HCT116 (cell line): ENCODE data around the gene RNF8. TPM values are rescaled to one million over a fixed set of nuclear protein-coding genes. Genes with fewer than 3 reads are reported as not detected.
A peak's percentile ranks its signal among the peaks of the same experiment; 100 is the strongest.

Experiments
- ATAC-seq: fragments of 200-7000 bp; cut with Tn5 transposase; 2 replicates; pipeline ENCODE4 v1.9.1; 2020; ENCODE audit warnings: mild to moderate bottlenecking, moderate library complexity
- BruUV-seq: library from RNA; stranded (reverse); fragments of 400-500 nt; replicated peaks from 2 replicates; lab custom pipeline; 2021; lab: Mats Ljungman, UMichigan
- CTCF ChIA-PET: fragments of 300-600 bp; sonication (Branson Sonifier 250); formaldehyde crosslinking; loops from one replicate; lab custom pipeline; 2021; ENCODE audit warnings: antibody characterized with exemption; lab: Charles Lee
- POLR2A ChIA-PET: fragments of 300-600, 350-600 bp; sonication (Branson Sonifier 250); formaldehyde crosslinking; loops from one replicate; lab custom pipeline; 2021; ENCODE audit warnings: antibody characterized with exemption; lab: Charles Lee
- RAD21 ChIA-PET, 2 experiments: fragments of 300-600 bp; sonication (Branson Sonifier 250); formaldehyde crosslinking; loops; one replicate each; lab custom pipeline; 2023; ENCODE audit warnings: low total read pairs in 2 of 2; ENCODE audit not compliant: uncharacterized antibody in 2 of 2, unreplicated experiment in 2 of 2, low non-redundant PET in 1 of 2; lab: Charles Lee
- DNase-seq: peaks from one replicate; pipeline ENCODE4 v3.0.0-alpha.2; 2010; ENCODE audit warnings: low read depth, low spot score
- H2AFZ ChIP-seq: fragments of 200-600 bp; shearing (Covaris generic), sonication (generic); 2 replicates; pipeline ENCODE4 v1.6.1; 2017; ENCODE audit warnings: low read depth, mixed run types, mixed read lengths, antibody characterized with exemption, low read length; ENCODE audit not compliant: poor library complexity, severe bottlenecking
- H3K27ac ChIP-seq: 2 replicates; pipeline ENCODE4 v1.5.1; 2012; ENCODE audit warnings: low read depth, low read length
- H3K27me3 ChIP-seq: fragments of 200-600 bp; sonication (generic); 2 replicates; pipeline ENCODE4 v1.6.1; 2016; ENCODE audit warnings: mixed run types, low read length, mixed read lengths; ENCODE audit not compliant: insufficient read depth
- H3K36me3 ChIP-seq, 2 experiments: fragments of 200-500 bp in 1 of 2; fragments of 200-600 bp in 1 of 2; sonication (Bioruptor generic) in 1 of 2; sonication (generic) in 1 of 2; 2 replicates each; pipeline versions ENCODE4 v1.5.1 to v1.6.1; 2014 to 2016; ENCODE audit warnings: low read length in 2 of 2, inconsistent platforms in 1 of 2, mixed read lengths in 1 of 2, mixed run types in 1 of 2; ENCODE audit not compliant: insufficient read depth in 2 of 2, control insufficient read depth in 1 of 2
- H3K4me1 ChIP-seq, 2 experiments: fragments of 200-600 bp in 1 of 2; sonication (generic) in 1 of 2; 2 replicates each; pipeline versions ENCODE4 v1.5.1 to v1.6.1; 2012 to 2017; ENCODE audit warnings: low read length in 2 of 2, inconsistent platforms in 1 of 2, mild to moderate bottlenecking in 1 of 2, mixed read lengths in 1 of 2, mixed run types in 1 of 2, moderate library complexity in 1 of 2; ENCODE audit not compliant: insufficient read depth in 2 of 2, control insufficient read depth in 1 of 2
- H3K4me2 ChIP-seq: fragments of 200-600 bp; sonication (generic); 2 replicates; pipeline ENCODE4 v1.6.1; 2017; ENCODE audit warnings: mixed run types, low read length, mixed read lengths
- H3K4me3 ChIP-seq, 2 experiments: fragments of 200-600 bp in 1 of 2; sonication (generic) in 1 of 2; replicated peaks in 1 of 2; 2 replicates each; pipeline ENCODE4 v1.5.1; 2011 to 2016; ENCODE audit warnings: low read length in 2 of 2, control low read depth in 1 of 2, low read depth in 1 of 2, mild to moderate bottlenecking in 1 of 2, mixed read lengths in 1 of 2, mixed run types in 1 of 2
- H3K79me2 ChIP-seq: fragments of 200-600 bp; sonication (generic); 2 replicates; pipeline ENCODE4 v1.6.1; 2017; ENCODE audit warnings: mild to moderate bottlenecking, mixed run types, low read length, moderate library complexity, mixed read lengths; ENCODE audit not compliant: insufficient read depth
- H3K9ac ChIP-seq: fragments of 200-600 bp; sonication (generic); 2 replicates; pipeline ENCODE4 v1.6.1; 2016; ENCODE audit warnings: low read length, mixed read lengths
- H3K9me2 ChIP-seq: fragments of 200-600 bp; sonication (generic), shearing (Covaris generic); 2 replicates; pipeline ENCODE4 v1.6.1; 2017; ENCODE audit warnings: mixed run types, mild to moderate bottlenecking, moderate library complexity; ENCODE audit not compliant: insufficient read depth
- H3K9me3 ChIP-seq, 2 experiments: fragments of 200-500 bp in 1 of 2; fragments of 200-600 bp in 1 of 2; sonication (Bioruptor generic) in 1 of 2; sonication (generic) in 1 of 2; 2 replicates each; pipeline ENCODE4 v1.6.1; 2014 to 2017; ENCODE audit warnings: low read length in 2 of 2, mixed read lengths in 2 of 2, inconsistent platforms in 1 of 2, low read depth in 1 of 2, mild to moderate bottlenecking in 1 of 2, mixed run types in 1 of 2, moderate library complexity in 1 of 2; ENCODE audit not compliant: control insufficient read depth in 1 of 2, insufficient read depth in 1 of 2
- H4K20me1 ChIP-seq: fragments of 200-600 bp; sonication (generic), shearing (Covaris generic); 2 replicates; pipeline ENCODE4 v1.6.1; 2017; ENCODE audit warnings: mixed run types, mild to moderate bottlenecking, moderate library complexity; ENCODE audit not compliant: insufficient read depth
- CBX3 ChIP-seq: IDR thresholded peaks from 2 replicates; pipeline ENCODE4 v1.6.1; 2012; ENCODE audit warnings: low read depth
- CTCF ChIP-seq, 3 experiments: fragments of 200-600 bp in 1 of 3; sonication (generic) in 1 of 3; IDR thresholded peaks in 2 of 3; conservative IDR thresholded peaks in 1 of 3; 2 replicates each; pipeline ENCODE4 v1.5.1; 2012 to 2017; ENCODE audit warnings: low read depth in 2 of 3, low read length in 2 of 3, antibody characterized with exemption in 1 of 3, borderline replicate concordance in 1 of 3, control low read depth in 1 of 3, mild to moderate bottlenecking in 1 of 3, mixed read lengths in 1 of 3, mixed run types in 1 of 3, moderate library complexity in 1 of 3; ENCODE audit not compliant: insufficient read depth in 1 of 3
- EGR1 ChIP-seq: IDR thresholded peaks from 2 replicates; pipeline ENCODE4 v1.6.1; 2012; ENCODE audit warnings: low read depth
- EZH2 ChIP-seq: fragments of 200-600 bp; sonication (generic); IDR thresholded peaks from 2 replicates; pipeline ENCODE4 v1.6.1; 2017; ENCODE audit warnings: antibody characterized with exemption, mixed run types
- EZH2phosphoT487 ChIP-seq: fragments of 200-600 bp; IDR thresholded peaks from 2 replicates; pipeline ENCODE4 v1.6.1; 2018; ENCODE audit warnings: antibody characterized with exemption, borderline replicate concordance
- FOSL1 ChIP-seq: IDR thresholded peaks from 2 replicates; pipeline ENCODE4 v1.6.1; 2012; ENCODE audit warnings: low read depth
- JUND ChIP-seq: IDR thresholded peaks from 2 replicates; pipeline ENCODE4 v1.6.1; 2012
- POLR2A ChIP-seq: IDR thresholded peaks from 2 replicates; pipeline ENCODE4 v1.7.0; 2011; ENCODE audit warnings: borderline replicate concordance; ENCODE audit not compliant: insufficient read depth, insufficient read length; ENCODE audit errors: extremely low read depth
- POLR2AphosphoS5 ChIP-seq: IDR thresholded peaks from 2 replicates; pipeline ENCODE4 v1.6.1; 2011; ENCODE audit warnings: mild to moderate bottlenecking, low read depth, low read length, moderate library complexity
- SRF ChIP-seq: IDR thresholded peaks from 2 replicates; pipeline ENCODE4 v1.6.1; 2012; ENCODE audit warnings: low read depth
- ZFX ChIP-seq: fragments of 450-650 bp; IDR thresholded peaks from 2 replicates; pipeline ENCODE4 v1.6.1; 2017
- intact Hi-C: fragments of 100-400 bp; cut with micrococcal nuclease; formaldehyde crosslinking; loops from 2 replicates; pipeline ENCODE4 v1.10.0; 2022
- total RNA-seq: library from RNA; stranded (reverse); gene quantifications from one replicate; pipeline ENCODE4 v1.2.1, GENCODE V29; 2021; ENCODE audit not compliant: unreplicated experiment
- TF ChIP-seq, protein P1 (sequence below): IDR thresholded peaks from 2 replicates; pipeline ENCODE4 v1.6.1; 2011; ENCODE audit warnings: mild to moderate bottlenecking, low read length, moderate library complexity; ENCODE audit not compliant: insufficient replicate concordance; ENCODE audit errors: extremely low read depth
- TF ChIP-seq, protein P2 (sequence below): IDR thresholded peaks from 2 replicates; pipeline ENCODE4 v1.6.1; 2012
- TF ChIP-seq, protein P3 (sequence below): IDR thresholded peaks from 2 replicates; pipeline ENCODE4 v1.6.1; 2012

RNF8 gene
- total RNA-seq, 1 experiment from 2014 or later: 28.0 TPM

DNA sequence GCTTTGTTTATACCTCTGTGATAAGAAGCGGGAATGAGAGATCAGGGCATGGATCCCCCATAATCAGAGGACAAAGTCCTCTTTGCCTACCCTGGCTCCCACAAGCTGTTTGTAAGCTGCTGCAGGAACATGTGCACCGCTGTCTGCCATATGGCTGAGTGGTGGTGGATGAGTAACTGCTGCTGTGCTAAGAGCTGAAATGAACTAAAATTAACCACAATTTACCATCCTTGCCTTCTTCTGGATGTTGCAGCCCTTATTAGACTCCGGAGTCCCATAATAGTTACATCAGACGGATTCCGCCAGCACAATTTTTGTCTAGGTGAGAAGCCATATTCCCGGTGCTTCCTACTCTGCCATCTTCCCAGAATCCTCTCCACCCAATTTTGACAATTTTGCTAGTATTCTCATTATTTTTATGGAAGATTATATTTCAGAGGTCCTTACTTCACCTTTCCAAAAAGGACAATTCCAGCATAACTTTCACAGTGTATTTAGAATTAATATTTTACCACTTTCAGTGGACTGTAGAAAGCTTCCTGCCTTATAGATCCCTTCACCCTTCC, 73.2 kb downstream of the RNF8 start:
- DNase-seq (no peak), ATAC-seq (no peak)
- Histone ChIP-seq H3K4me1 (no peaks in the 10 kb centered on the region), H3K79me2 (no peaks in the 10 kb centered on the region), H3K27me3 (no peaks in the 10 kb centered on the region), H3K4me2 (no peak overlapping the region), H3K9ac (no peak overlapping the region), H3K4me3 (no peak overlapping the region), H3K27ac (no peak overlapping the region), H3K9me2 (0 out of 2 replicates have a peak, but pooled peaks cover 3% of the 10 kb centered on the region), H3K36me3 (no peaks in the 10 kb centered on the region), H4K20me1 (no peaks in the 10 kb centered on the region), H3K9me3 (no peaks in the 10 kb centered on the region), H2AFZ (peak overlapping the region; percentile 1)
- BruUV-seq: no TSS peak
- ChIA-PET POLR2A (no interaction called here), CTCF (no interaction called here), RAD21 (no interaction called here)
- intact Hi-C loops: no loop called here
- TF ChIP-seq CTCF (IDR thresholded peaks at IDR 0.05 in 2 of 3, conservative IDR thresholded peaks at IDR 0.05 in 1 of 3; ENCODE audit: borderline replicate concordance in 1 of 3, insufficient read depth in 1 of 3, low read depth in 2 of 3, low read length in 2 of 3): no peak
- no peak for TF ChIP-seq CBX3
- TF ChIP-seq EGR1: no peak
- no peak for TF ChIP-seq POLR2A
- TF ChIP-seq EZH2: no peak
- no peak for TF ChIP-seq EZH2phosphoT487
- no peak for TF ChIP-seq FOSL1
- TF ChIP-seq, protein P1, sequence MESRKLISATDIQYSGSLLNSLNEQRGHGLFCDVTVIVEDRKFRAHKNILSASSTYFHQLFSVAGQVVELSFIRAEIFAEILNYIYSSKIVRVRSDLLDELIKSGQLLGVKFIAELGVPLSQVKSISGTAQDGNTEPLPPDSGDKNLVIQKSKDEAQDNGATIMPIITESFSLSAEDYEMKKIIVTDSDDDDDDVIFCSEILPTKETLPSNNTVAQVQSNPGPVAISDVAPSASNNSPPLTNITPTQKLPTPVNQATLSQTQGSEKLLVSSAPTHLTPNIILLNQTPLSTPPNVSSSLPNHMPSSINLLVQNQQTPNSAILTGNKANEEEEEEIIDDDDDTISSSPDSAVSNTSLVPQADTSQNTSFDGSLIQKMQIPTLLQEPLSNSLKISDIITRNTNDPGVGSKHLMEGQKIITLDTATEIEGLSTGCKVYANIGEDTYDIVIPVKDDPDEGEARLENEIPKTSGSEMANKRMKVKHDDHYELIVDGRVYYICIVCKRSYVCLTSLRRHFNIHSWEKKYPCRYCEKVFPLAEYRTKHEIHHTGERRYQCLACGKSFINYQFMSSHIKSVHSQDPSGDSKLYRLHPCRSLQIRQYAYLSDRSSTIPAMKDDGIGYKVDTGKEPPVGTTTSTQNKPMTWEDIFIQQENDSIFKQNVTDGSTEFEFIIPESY: no peak
- TF ChIP-seq ZFX: no peak
- TF ChIP-seq JUND: no peak
- TF ChIP-seq SRF: no peak
- TF ChIP-seq, protein P2, sequence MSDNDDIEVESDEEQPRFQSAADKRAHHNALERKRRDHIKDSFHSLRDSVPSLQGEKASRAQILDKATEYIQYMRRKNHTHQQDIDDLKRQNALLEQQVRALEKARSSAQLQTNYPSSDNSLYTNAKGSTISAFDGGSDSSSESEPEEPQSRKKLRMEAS: no peak
- TF ChIP-seq POLR2AphosphoS5: no peak
- TF ChIP-seq, protein P3, sequence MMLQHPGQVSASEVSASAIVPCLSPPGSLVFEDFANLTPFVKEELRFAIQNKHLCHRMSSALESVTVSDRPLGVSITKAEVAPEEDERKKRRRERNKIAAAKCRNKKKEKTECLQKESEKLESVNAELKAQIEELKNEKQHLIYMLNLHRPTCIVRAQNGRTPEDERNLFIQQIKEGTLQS: no peak
- TF ChIP-seq, all 23 proteins: peak for 0
